HCT116 (cell line): Measurements from ENCODE around the gene TLR7. TPM values are rescaled to one million over a fixed set of nuclear protein-coding genes. Genes with fewer than 3 reads are reported as not detected.

ENCODE experiments used
- ATAC-seq: fragments of 200-7000 bp; cut with Tn5 transposase; 2 replicates; pipeline ENCODE4 v1.9.1; 2020; ENCODE audit warnings: mild to moderate bottlenecking, moderate library complexity
- BruUV-seq: library from RNA; stranded (reverse); fragments of 400-500 nt; replicated peaks from 2 replicates; lab custom pipeline; 2021; lab: Mats Ljungman, UMichigan
- CTCF ChIA-PET: fragments of 300-600 bp; sonication (Branson Sonifier 250); formaldehyde crosslinking; loops from one replicate; lab custom pipeline; 2021; ENCODE audit warnings: antibody characterized with exemption; lab: Charles Lee
- POLR2A ChIA-PET: fragments of 300-600, 350-600 bp; sonication (Branson Sonifier 250); formaldehyde crosslinking; loops from one replicate; lab custom pipeline; 2021; ENCODE audit warnings: antibody characterized with exemption; lab: Charles Lee
- RAD21 ChIA-PET, 2 experiments: fragments of 300-600 bp; sonication (Branson Sonifier 250); formaldehyde crosslinking; loops; one replicate each; lab custom pipeline; 2023; ENCODE audit warnings: low total read pairs in 2 of 2; ENCODE audit not compliant: uncharacterized antibody in 2 of 2, unreplicated experiment in 2 of 2, low non-redundant PET in 1 of 2; lab: Charles Lee
- DNase-seq: peaks from one replicate; pipeline ENCODE4 v3.0.0-alpha.2; 2010; ENCODE audit warnings: low read depth, low spot score
- H2AFZ ChIP-seq: fragments of 200-600 bp; shearing (Covaris generic), sonication (generic); 2 replicates; pipeline ENCODE4 v1.6.1; 2017; ENCODE audit warnings: low read depth, mixed run types, mixed read lengths, antibody characterized with exemption, low read length; ENCODE audit not compliant: poor library complexity, severe bottlenecking
- H3K27ac ChIP-seq: 2 replicates; pipeline ENCODE4 v1.5.1; 2012; ENCODE audit warnings: low read depth, low read length
- H3K27me3 ChIP-seq: fragments of 200-600 bp; sonication (generic); 2 replicates; pipeline ENCODE4 v1.6.1; 2016; ENCODE audit warnings: mixed run types, low read length, mixed read lengths; ENCODE audit not compliant: insufficient read depth
- H3K36me3 ChIP-seq, 2 experiments: fragments of 200-500 bp in 1 of 2; fragments of 200-600 bp in 1 of 2; sonication (Bioruptor generic) in 1 of 2; sonication (generic) in 1 of 2; 2 replicates each; pipeline versions ENCODE4 v1.5.1 to v1.6.1; 2014 to 2016; ENCODE audit warnings: low read length in 2 of 2, inconsistent platforms in 1 of 2, mixed read lengths in 1 of 2, mixed run types in 1 of 2; ENCODE audit not compliant: insufficient read depth in 2 of 2, control insufficient read depth in 1 of 2
- H3K4me1 ChIP-seq, 2 experiments: fragments of 200-600 bp in 1 of 2; sonication (generic) in 1 of 2; 2 replicates each; pipeline versions ENCODE4 v1.5.1 to v1.6.1; 2012 to 2017; ENCODE audit warnings: low read length in 2 of 2, inconsistent platforms in 1 of 2, mild to moderate bottlenecking in 1 of 2, mixed read lengths in 1 of 2, mixed run types in 1 of 2, moderate library complexity in 1 of 2; ENCODE audit not compliant: insufficient read depth in 2 of 2, control insufficient read depth in 1 of 2
- H3K4me2 ChIP-seq: fragments of 200-600 bp; sonication (generic); 2 replicates; pipeline ENCODE4 v1.6.1; 2017; ENCODE audit warnings: mixed run types, low read length, mixed read lengths
- H3K4me3 ChIP-seq, 2 experiments: fragments of 200-600 bp in 1 of 2; sonication (generic) in 1 of 2; replicated peaks in 1 of 2; 2 replicates each; pipeline ENCODE4 v1.5.1; 2011 to 2016; ENCODE audit warnings: low read length in 2 of 2, control low read depth in 1 of 2, low read depth in 1 of 2, mild to moderate bottlenecking in 1 of 2, mixed read lengths in 1 of 2, mixed run types in 1 of 2
- H3K79me2 ChIP-seq: fragments of 200-600 bp; sonication (generic); 2 replicates; pipeline ENCODE4 v1.6.1; 2017; ENCODE audit warnings: mild to moderate bottlenecking, mixed run types, low read length, moderate library complexity, mixed read lengths; ENCODE audit not compliant: insufficient read depth
- H3K9ac ChIP-seq: fragments of 200-600 bp; sonication (generic); 2 replicates; pipeline ENCODE4 v1.6.1; 2016; ENCODE audit warnings: low read length, mixed read lengths
- H3K9me2 ChIP-seq: fragments of 200-600 bp; sonication (generic), shearing (Covaris generic); 2 replicates; pipeline ENCODE4 v1.6.1; 2017; ENCODE audit warnings: mixed run types, mild to moderate bottlenecking, moderate library complexity; ENCODE audit not compliant: insufficient read depth
- H3K9me3 ChIP-seq, 2 experiments: fragments of 200-500 bp in 1 of 2; fragments of 200-600 bp in 1 of 2; sonication (Bioruptor generic) in 1 of 2; sonication (generic) in 1 of 2; 2 replicates each; pipeline ENCODE4 v1.6.1; 2014 to 2017; ENCODE audit warnings: low read length in 2 of 2, mixed read lengths in 2 of 2, inconsistent platforms in 1 of 2, low read depth in 1 of 2, mild to moderate bottlenecking in 1 of 2, mixed run types in 1 of 2, moderate library complexity in 1 of 2; ENCODE audit not compliant: control insufficient read depth in 1 of 2, insufficient read depth in 1 of 2
- H4K20me1 ChIP-seq: fragments of 200-600 bp; sonication (generic), shearing (Covaris generic); 2 replicates; pipeline ENCODE4 v1.6.1; 2017; ENCODE audit warnings: mixed run types, mild to moderate bottlenecking, moderate library complexity; ENCODE audit not compliant: insufficient read depth
- CEBPB ChIP-seq: IDR thresholded peaks from 2 replicates; pipeline ENCODE4 v1.6.1; 2012; ENCODE audit warnings: low read depth
- CTCF ChIP-seq, 3 experiments: fragments of 200-600 bp in 1 of 3; sonication (generic) in 1 of 3; IDR thresholded peaks in 2 of 3; conservative IDR thresholded peaks in 1 of 3; 2 replicates each; pipeline ENCODE4 v1.5.1; 2012 to 2017; ENCODE audit warnings: low read depth in 2 of 3, low read length in 2 of 3, antibody characterized with exemption in 1 of 3, borderline replicate concordance in 1 of 3, control low read depth in 1 of 3, mild to moderate bottlenecking in 1 of 3, mixed read lengths in 1 of 3, mixed run types in 1 of 3, moderate library complexity in 1 of 3; ENCODE audit not compliant: insufficient read depth in 1 of 3
- POLR2A ChIP-seq: IDR thresholded peaks from 2 replicates; pipeline ENCODE4 v1.7.0; 2011; ENCODE audit warnings: borderline replicate concordance; ENCODE audit not compliant: insufficient read depth, insufficient read length; ENCODE audit errors: extremely low read depth
- POLR2AphosphoS5 ChIP-seq: IDR thresholded peaks from 2 replicates; pipeline ENCODE4 v1.6.1; 2011; ENCODE audit warnings: mild to moderate bottlenecking, low read depth, low read length, moderate library complexity
- ZBTB33 ChIP-seq: IDR thresholded peaks from 2 replicates; pipeline ENCODE4 v1.6.1; 2011; ENCODE audit warnings: mild to moderate bottlenecking, low read length, moderate library complexity; ENCODE audit not compliant: insufficient replicate concordance; ENCODE audit errors: extremely low read depth
- ZNF274 ChIP-seq: fragments of 200-500 bp; sonication (Bioruptor generic); IDR thresholded peaks from 2 replicates; pipeline ENCODE4 v1.6.1; 2014; ENCODE audit warnings: mild to moderate bottlenecking, low read depth, low read length, inconsistent platforms
- intact Hi-C: fragments of 100-400 bp; cut with micrococcal nuclease; formaldehyde crosslinking; loops from 2 replicates; pipeline ENCODE4 v1.10.0; 2022
- total RNA-seq: library from RNA; stranded (reverse); gene quantifications from one replicate; pipeline ENCODE4 v1.2.1, GENCODE V29; 2021; ENCODE audit not compliant: unreplicated experiment

The TLR7 gene
- total RNA-seq, 1 experiment from 2014 or later, result not detected

GRCh38 chrX:12892716-12893115 lies 25.8 kb downstream of the TLR7 start:
- intact Hi-C loops, result no loop called here

More at GRCh38 chrX:12892716-12893115, 25.8 kb downstream of the TLR7 start:
- Histone ChIP-seq H4K20me1 (no peaks in the 10 kb centered on the region), H3K79me2 (no peaks in the 10 kb centered on the region), H3K4me1 (no peaks in the 10 kb centered on the region), H2AFZ (no peak overlapping the region), H3K36me3 (no peaks in the 10 kb centered on the region), H3K4me3 (no peak overlapping the region), H3K9me3 (no peaks in the 10 kb centered on the region), H3K4me2 (no peak overlapping the region), H3K9ac (no peak overlapping the region), H3K27me3 (no peaks in the 10 kb centered on the region), H3K9me2 (no peaks in the 10 kb centered on the region), H3K27ac (no peak overlapping the region)
- BruUV-seq, result no TSS peak
- TF ChIP-seq POLR2A, result no peak
- no peak for TF ChIP-seq POLR2AphosphoS5
- no peak for TF ChIP-seq CTCF (IDR thresholded peaks at IDR 0.05 in 2 of 3, conservative IDR thresholded peaks at IDR 0.05 in 1 of 3; ENCODE audit: borderline replicate concordance in 1 of 3, insufficient read depth in 1 of 3, low read depth in 2 of 3, low read length in 2 of 3)
- TF ChIP-seq CEBPB, result no peak
- no peak for TF ChIP-seq ZBTB33
- no peak for TF ChIP-seq ZNF274
- RAD21 ChIA-PET, result no interaction called here
- CTCF ChIA-PET, result no interaction called here
- ATAC-seq, result no peak
- POLR2A ChIA-PET, result no interaction called here
- no peak for DNase-seq
